Colonic mucosa (tissue), 4 donors: Measurements from ENCODE around the gene CC2D1A. TPM values are rescaled to one million over a fixed set of nuclear protein-coding genes. Genes with fewer than 3 reads are reported as not detected.
A peak's percentile ranks its signal among the peaks of the same experiment; 100 is the strongest.

Source experiments
- DNase-seq: peaks from one replicate; pipeline ENCODE4 v3.0.0-alpha.2; 2020
- H3K27ac ChIP-seq: fragments of 200-600 bp; one replicate; pipeline ENCODE4 v1.8.0; 2021
- H3K27me3 ChIP-seq: fragments of 200-600 bp; one replicate; pipeline ENCODE4 v1.8.0; 2021
- H3K36me3 ChIP-seq: fragments of 200-600 bp; one replicate; pipeline ENCODE4 v1.8.0; 2021
- H3K4me1 ChIP-seq: fragments of 200-600 bp; one replicate; pipeline ENCODE4 v1.8.0; 2021; ENCODE audit warnings: mild to moderate bottlenecking
- H3K4me3 ChIP-seq: fragments of 200-600 bp; one replicate; pipeline ENCODE4 v1.8.0; 2021
- H3K9ac ChIP-seq, 2 donors: one replicate each; pipeline ENCODE4 v1.7.0; 2013; ENCODE audit warnings: control low read depth in 2 of 2, low read depth in 2 of 2, low read length in 2 of 2
- H3K9me3 ChIP-seq: fragments of 200-600 bp; one replicate; pipeline ENCODE4 v1.8.0; 2021
- CTCF ChIP-seq: fragments of 200-600 bp; IDR thresholded peaks from one replicate; pipeline ENCODE4 v1.8.0; 2022; ENCODE audit warnings: antibody characterized with exemption, mild to moderate bottlenecking
- intact Hi-C: fragments of 100-400 bp; cut with DNase I; formaldehyde crosslinking; loops from one replicate; pipeline ENCODE4 v1.14.1; 2022
- total RNA-seq, 2 donors: library from RNA; stranded (reverse); fragmentation: NEBNext Ultra II Directional in 1 of 2; extraction: Animal tissue kit (Norgen Biotek cat#: 25700) in 1 of 2; gene quantifications; one replicate each; pipeline ENCODE4 v1.2.1, GENCODE V29; 2021
- donor health status: healthy.
- donor health status: DM: no; HTN: no; CAD: no.
- donor health status: DM: no; HTN: no; CAD: no.

Gene CC2D1A
- total RNA-seq, 2 donors from 2014 or later: 81.0 to 123 TPM

GRCh38 chr19:13932911-13933393, 27.0 kb downstream of the CC2D1A start:
- intact Hi-C loops: no loop called here
- Histone ChIP-seq H3K9me3 (no peaks in the 10 kb centered on the region), H3K4me1 (no peaks in the 10 kb centered on the region), H3K27ac (no peak overlapping the region), H3K27me3 (no peaks in the 10 kb centered on the region), H3K9ac (no peak overlapping the region), H3K36me3 (no peaks in the 10 kb centered on the region), H3K4me3 (no peak overlapping the region)
- no peak for TF ChIP-seq CTCF
- DNase-seq: no peak

- Histone ChIP-seq H3K4me1 (no peaks in the 10 kb centered on the region), H3K4me3 (no peak overlapping the region), H3K36me3 (no peaks in the 10 kb centered on the region), H3K9ac (no peak overlapping the region), H3K27ac (no peak overlapping the region), H3K9me3 (no peaks in the 10 kb centered on the region), H3K27me3 (no peaks in the 10 kb centered on the region)
- no peak for DNase-seq
- TF ChIP-seq CTCF: no peak
- intact Hi-C loops: no loop called here
These were observed 28.7 kb downstream of the CC2D1A start for GRCh38 chr19:13934785-13935109.

- H3K27ac ChIP-seq: no peak overlapping the region
- H3K36me3 ChIP-seq: no peaks in the 10 kb centered on the region
- H3K9me3 ChIP-seq: no peaks in the 10 kb centered on the region
- no peaks in the 10 kb centered on the region for H3K4me1 ChIP-seq
- intact Hi-C loops: no loop called here
- TF ChIP-seq CTCF: no peak
- DNase-seq: no peak
- H3K27me3 ChIP-seq: no peaks in the 10 kb centered on the region
- H3K9ac ChIP-seq: no peak overlapping the region
- no peak overlapping the region for H3K4me3 ChIP-seq
These were observed 29.9 kb downstream of the CC2D1A start for GRCh38 chr19:13935765-13936510.

GRCh38 chr19:13937479-13938300, 31.7 kb downstream of the CC2D1A start:
- no peak for TF ChIP-seq CTCF
- Histone ChIP-seq H3K36me3 (no peaks in the 10 kb centered on the region), H3K4me3 (no peak overlapping the region), H3K27ac (no peak overlapping the region), H3K9me3 (no peaks in the 10 kb centered on the region), H3K27me3 (no peaks in the 10 kb centered on the region), H3K4me1 (no peaks in the 10 kb centered on the region), H3K9ac (peak overlapping the region in 1 of 2 donors; percentile 35)
- intact Hi-C loops: no loop called here
- no peak for DNase-seq

- no peaks in the 10 kb centered on the region for H3K36me3 ChIP-seq
- no peak for TF ChIP-seq CTCF
- no peak for DNase-seq
- no peaks in the 10 kb centered on the region for H3K27me3 ChIP-seq
- H3K4me3 ChIP-seq: no peak within 1 kb of the TSS
- H3K9me3 ChIP-seq: no peaks in the 10 kb centered on the region
- no peaks in the 10 kb centered on the region for H3K4me1 ChIP-seq
- no peak within 1 kb of the TSS for H3K27ac ChIP-seq
- intact Hi-C loops: no loop called here
- peak within 1 kb of the TSS in 1 of 2 donors; percentile 35 for H3K9ac ChIP-seq
These were observed 32.5 kb downstream of the CC2D1A start, which contains the start of gene PODNL1 for GRCh38 chr19:13938301-13939064. Gene PODNL1 (minus strand): TSS chr19:13938417. CDS start chr19:13938181, 236 bp downstream.
